ENCODE results near the gene EYS. TPM values are rescaled to one million over a fixed set of nuclear protein-coding genes. Genes with fewer than 3 reads are reported as not detected.
A peak's percentile ranks its signal among the peaks of the same experiment; 100 is the strongest.
"Not testable (repeated sequence)": the region's sequence is repeated elsewhere in the genome, so short reads cannot be mapped to it uniquely, and the experiment has no call there.

EYS gene
- total RNA-seq, 1 experiment from 2014 or later, result not detected

- DNase-seq (ENCODE audit: low spot score); in situ Hi-C loops (cut with HindIII; ENCODE audit: low sequenced_read_pairs): not testable (repeated sequence)
Observed at GRCh38 chr6:63953336-63954021, 1753.5 kb downstream of the EYS start.

GRCh38 chr6:63947792-63948529 lies 1759.1 kb downstream of the EYS start:
- in situ Hi-C loops (cut with HindIII; ENCODE audit: low sequenced_read_pairs), result no loop called here

GRCh38 chr6:63945987-63946386 lies 1761.0 kb downstream of the EYS start:
- DNase-seq (ENCODE audit: low spot score), result no peak
- in situ Hi-C loops (cut with HindIII; ENCODE audit: low sequenced_read_pairs), result no loop called here

More at GRCh38 chr6:63947792-63948529, 1759.1 kb downstream of the EYS start:
- no peak for DNase-seq (ENCODE audit: low spot score)

- in situ Hi-C loops (cut with HindIII; ENCODE audit: low sequenced_read_pairs), result no loop called here
- no peak for DNase-seq (ENCODE audit: low spot score)
Observed at GRCh38 chr6:63943826-63944225, 1763.2 kb downstream of the EYS start.

GRCh38 chr6:63941747-63942470 lies 1765.1 kb downstream of the EYS start:
- no peak for DNase-seq (ENCODE audit: low spot score)
- in situ Hi-C loops (cut with HindIII; ENCODE audit: low sequenced_read_pairs), result no loop called here

GRCh38 chr6:63940056-63940455 lies 1767.0 kb downstream of the EYS start:
- no peak for DNase-seq (ENCODE audit: low spot score)
- in situ Hi-C loops (cut with HindIII; ENCODE audit: low sequenced_read_pairs), result no loop called here

GRCh38 chr6:63936399-63936798 lies 1770.6 kb downstream of the EYS start:
- no peak for DNase-seq (ENCODE audit: low spot score)
- in situ Hi-C loops (cut with HindIII; ENCODE audit: low sequenced_read_pairs), result no loop called here

GRCh38 chr6:63935732-63936131 lies 1771.3 kb downstream of the EYS start:
- DNase-seq (ENCODE audit: low spot score), result no peak
- in situ Hi-C loops (cut with HindIII; ENCODE audit: low sequenced_read_pairs), result no loop called here

- DNase-seq (ENCODE audit: low spot score); in situ Hi-C loops (cut with HindIII; ENCODE audit: low sequenced_read_pairs): not testable (repeated sequence)
Observed at GRCh38 chr6:63933948-63934347, 1773.1 kb downstream of the EYS start.

GRCh38 chr6:63930848-63931247 lies 1776.2 kb downstream of the EYS start:
- in situ Hi-C loops (cut with HindIII; ENCODE audit: low sequenced_read_pairs), result no loop called here
- DNase-seq (ENCODE audit: low spot score), result no peak

- DNase-seq (ENCODE audit: low spot score), result no peak
- in situ Hi-C loops (cut with HindIII; ENCODE audit: low sequenced_read_pairs), result no loop called here
Observed at GRCh38 chr6:63929111-63929510, 1777.9 kb downstream of the EYS start.

- in situ Hi-C loops (cut with HindIII; ENCODE audit: low sequenced_read_pairs), result no loop called here
- DNase-seq (ENCODE audit: low spot score), result no peak
Observed at GRCh38 chr6:63928613-63929012, 1778.4 kb downstream of the EYS start.

- no peak for DNase-seq (ENCODE audit: low spot score)
- in situ Hi-C loops (cut with HindIII; ENCODE audit: low sequenced_read_pairs), result no loop called here
Observed at GRCh38 chr6:63926950-63927927, 1779.8 kb downstream of the EYS start.

- no peak for DNase-seq (ENCODE audit: low spot score)
- in situ Hi-C loops (cut with HindIII; ENCODE audit: low sequenced_read_pairs), result no loop called here
Observed at GRCh38 chr6:63926258-63926780, 1780.7 kb downstream of the EYS start.

- in situ Hi-C loops (cut with HindIII; ENCODE audit: low sequenced_read_pairs), result no loop called here
- DNase-seq (ENCODE audit: low spot score), result peak; percentile 20
Observed at GRCh38 chr6:63923139-63923739, 1783.8 kb downstream of the EYS start.

- DNase-seq (ENCODE audit: low spot score), result no peak
- in situ Hi-C loops (cut with HindIII; ENCODE audit: low sequenced_read_pairs), result no loop called here
Observed at GRCh38 chr6:63919556-63920110, 1787.4 kb downstream of the EYS start.

- in situ Hi-C loops (cut with HindIII; ENCODE audit: low sequenced_read_pairs), result no loop called here
Observed at GRCh38 chr6:63912887-63913286, 1794.1 kb downstream of the EYS start.

More at GRCh38 chr6:63912887-63913286, 1794.1 kb downstream of the EYS start:
- no peak for DNase-seq (ENCODE audit: low spot score)
